IPS-18a (cell line): ENCODE measurements around the gene MRRF.

ENCODE experiments used
- H3K27ac ChIP-seq: one replicate; pipeline ENCODE4 v1.5.1; 2013; ENCODE audit warnings: low read length
- H3K27me3 ChIP-seq: one replicate; pipeline ENCODE4 v1.6.1; 2013; ENCODE audit warnings: mild to moderate bottlenecking, low read length; ENCODE audit not compliant: control insufficient read depth, insufficient read depth
- H3K36me3 ChIP-seq: one replicate; pipeline ENCODE4 v1.6.1; 2013; ENCODE audit warnings: low read depth, low read length; ENCODE audit not compliant: control insufficient read depth
- H3K4me1 ChIP-seq: one replicate; pipeline ENCODE4 v1.6.1; 2013; ENCODE audit warnings: low read depth, low read length; ENCODE audit not compliant: control insufficient read depth
- H3K4me3 ChIP-seq: one replicate; pipeline ENCODE4 v1.5.1; 2013; ENCODE audit warnings: low read length
- H3K9ac ChIP-seq: one replicate; pipeline ENCODE4 v1.6.1; 2013; ENCODE audit warnings: mild to moderate bottlenecking, low read length, moderate library complexity
- H3K9me3 ChIP-seq: one replicate; pipeline ENCODE4 v1.6.1; 2013; ENCODE audit warnings: low read depth, low read length; ENCODE audit not compliant: control insufficient read depth

The MRRF gene

GRCh38 chr9:122264360-122265148, at the start of gene MRRF, which contains the start of gene RBM18:
Gene MRRF, plus strand, starts transcription at chr9:122264882. Its CDS starts 6,010 bp downstream, at chr9:122270892.
Gene RBM18, minus strand, starts transcription at chr9:122264840. Its CDS starts 3,348 bp downstream, at chr9:122261492.
- Histone ChIP-seq H3K36me3 (peaks cover 9% of the 10 kb centered on the region), H3K27ac (peak within 1 kb of the TSS; percentile 95), H3K9ac (peak within 1 kb of the TSS; percentile 92), H3K4me3 (peak within 1 kb of the TSS; percentile 97), H3K27me3 (no peaks in the 10 kb centered on the region), H3K4me1 (peaks cover 10% of the 10 kb centered on the region), H3K9me3 (no peaks in the 10 kb centered on the region)

GRCh38 chr9:122215663-122216062, 49.0 kb upstream of the MRRF start:
- Histone ChIP-seq H3K9me3 (no peaks in the 10 kb centered on the region), H3K27ac (no peak overlapping the region), H3K9ac (no peak overlapping the region), H3K4me3 (no peak overlapping the region), H3K36me3 (no peaks in the 10 kb centered on the region), H3K4me1 (peaks cover 21% of the 10 kb centered on the region), H3K27me3 (peaks cover 98% of the 10 kb centered on the region)

GRCh38 chr9:122216138-122216797, 48.4 kb upstream of the MRRF start:
- Histone ChIP-seq H3K27ac (no peak overlapping the region), H3K36me3 (no peaks in the 10 kb centered on the region), H3K27me3 (peaks cover 98% of the 10 kb centered on the region), H3K9me3 (no peaks in the 10 kb centered on the region), H3K4me1 (peaks cover 25% of the 10 kb centered on the region), H3K9ac (no peak overlapping the region), H3K4me3 (peak overlapping the region; percentile 18)

GRCh38 chr9:122216798-122217418, 47.8 kb upstream of the MRRF start:
- peak overlapping the region; percentile 18 for H3K4me3 ChIP-seq

GRCh38 chr9:122217640-122218039, 47.0 kb upstream of the MRRF start:
- Histone ChIP-seq H3K9me3 (no peaks in the 10 kb centered on the region), H3K36me3 (no peaks in the 10 kb centered on the region), H3K9ac (no peak overlapping the region), H3K4me1 (peaks cover 28% of the 10 kb centered on the region), H3K27ac (no peak overlapping the region), H3K27me3 (peaks cover 98% of the 10 kb centered on the region), H3K4me3 (no peak overlapping the region)

More at GRCh38 chr9:122216798-122217418, 47.8 kb upstream of the MRRF start:
- Histone ChIP-seq H3K36me3 (no peaks in the 10 kb centered on the region), H3K4me1 (peaks cover 28% of the 10 kb centered on the region), H3K27ac (no peak overlapping the region), H3K9ac (no peak overlapping the region), H3K27me3 (peaks cover 98% of the 10 kb centered on the region), H3K9me3 (no peaks in the 10 kb centered on the region)

- Histone ChIP-seq H3K36me3 (no peaks in the 10 kb centered on the region), H3K9ac (no peak overlapping the region), H3K27ac (no peak overlapping the region), H3K4me1 (peaks cover 28% of the 10 kb centered on the region), H3K9me3 (no peaks in the 10 kb centered on the region), H3K4me3 (peak overlapping the region; percentile 31), H3K27me3 (peaks cover 98% of the 10 kb centered on the region)
Measured at GRCh38 chr9:122218071-122218934, 46.4 kb upstream of the MRRF start.

GRCh38 chr9:122218935-122219855, 45.5 kb upstream of the MRRF start:
- no peak overlapping the region for H3K9ac ChIP-seq
- H3K27ac ChIP-seq, result no peak overlapping the region
- peak overlapping the region; percentile 31 for H3K4me3 ChIP-seq
- H3K4me1 ChIP-seq, result peaks cover 28% of the 10 kb centered on the region
- no peaks in the 10 kb centered on the region for H3K36me3 ChIP-seq
- H3K27me3 ChIP-seq, result peaks cover 100% of the 10 kb centered on the region
- no peaks in the 10 kb centered on the region for H3K9me3 ChIP-seq

- peak overlapping the region; percentile 31 for H3K4me3 ChIP-seq
- H3K36me3 ChIP-seq, result no peaks in the 10 kb centered on the region
- no peak overlapping the region for H3K27ac ChIP-seq
- H3K9me3 ChIP-seq, result no peaks in the 10 kb centered on the region
- peaks cover 100% of the 10 kb centered on the region for H3K27me3 ChIP-seq
- H3K4me1 ChIP-seq, result peaks cover 25% of the 10 kb centered on the region
- H3K9ac ChIP-seq, result no peak overlapping the region
Measured at GRCh38 chr9:122219856-122220672, 44.6 kb upstream of the MRRF start.

- Histone ChIP-seq H3K4me3 (peak overlapping the region; percentile 57), H3K27me3 (peaks cover 100% of the 10 kb centered on the region), H3K9ac (no peak overlapping the region), H3K4me1 (peaks cover 25% of the 10 kb centered on the region), H3K36me3 (no peaks in the 10 kb centered on the region), H3K9me3 (no peaks in the 10 kb centered on the region), H3K27ac (no peak overlapping the region)
Measured at GRCh38 chr9:122220673-122221182, 44.0 kb upstream of the MRRF start.
